HFFc6 (cell line): ENCODE results near the gene PODXL2. TPM values are rescaled to one million over a fixed set of nuclear protein-coding genes. Genes with fewer than 3 reads are reported as not detected.
"Not testable (repeated sequence)": the region's sequence is repeated elsewhere in the genome, so short reads cannot be mapped to it uniquely, and the experiment has no call there.

Experiments
- DNase-seq: peaks from one replicate; pipeline ENCODE4 v3.0.0-alpha.2; 2018
- H3K27ac Mint-ChIP-seq: 2 replicates; pipeline ENCODE4 v1.8.0; 2020; ENCODE audit warnings: mild to moderate bottlenecking, mixed read lengths
- H3K27me3 Mint-ChIP-seq: 2 replicates; pipeline ENCODE4 v1.8.0; 2021; ENCODE audit warnings: mild to moderate bottlenecking, moderate library complexity, mixed read lengths; ENCODE audit not compliant: insufficient read depth
- H3K36me3 Mint-ChIP-seq: 2 replicates; pipeline ENCODE4 v1.8.0; 2021; ENCODE audit warnings: low read depth, mixed read lengths
- H3K4me1 Mint-ChIP-seq: 2 replicates; pipeline ENCODE4 v1.8.0; 2020; ENCODE audit warnings: low read depth, mixed read lengths
- H3K4me3 Mint-ChIP-seq: 2 replicates; pipeline ENCODE4 v1.8.0; 2020; ENCODE audit warnings: mild to moderate bottlenecking, moderate library complexity, mixed read lengths
- H3K9me3 Mint-ChIP-seq: 2 replicates; pipeline ENCODE4 v1.8.0; 2020; ENCODE audit warnings: mild to moderate bottlenecking, mixed read lengths
- total RNA-seq, 6 experiments: library from RNA; stranded (reverse); fragmentation: NEBNext Ultra II Directional; extraction: Animal tissue kit (Norgen Biotek cat#: 25700); gene quantifications; 2 replicates in 1 of 6; 3 replicates in 5 of 6; pipeline ENCODE4 v1.2.3, GENCODE V29; 2021
- TF ChIP-seq, protein P1 (sequence below): fragments of 200-600 bp; sonication (generic); IDR thresholded peaks from 2 replicates; pipeline ENCODE4 v1.5.0; 2021; ENCODE audit warnings: antibody characterized with exemption, mild to moderate bottlenecking

Gene PODXL2
- total RNA-seq, 6 experiments from 2014 or later: 0.09 TPM; not detected in 5

DNA sequence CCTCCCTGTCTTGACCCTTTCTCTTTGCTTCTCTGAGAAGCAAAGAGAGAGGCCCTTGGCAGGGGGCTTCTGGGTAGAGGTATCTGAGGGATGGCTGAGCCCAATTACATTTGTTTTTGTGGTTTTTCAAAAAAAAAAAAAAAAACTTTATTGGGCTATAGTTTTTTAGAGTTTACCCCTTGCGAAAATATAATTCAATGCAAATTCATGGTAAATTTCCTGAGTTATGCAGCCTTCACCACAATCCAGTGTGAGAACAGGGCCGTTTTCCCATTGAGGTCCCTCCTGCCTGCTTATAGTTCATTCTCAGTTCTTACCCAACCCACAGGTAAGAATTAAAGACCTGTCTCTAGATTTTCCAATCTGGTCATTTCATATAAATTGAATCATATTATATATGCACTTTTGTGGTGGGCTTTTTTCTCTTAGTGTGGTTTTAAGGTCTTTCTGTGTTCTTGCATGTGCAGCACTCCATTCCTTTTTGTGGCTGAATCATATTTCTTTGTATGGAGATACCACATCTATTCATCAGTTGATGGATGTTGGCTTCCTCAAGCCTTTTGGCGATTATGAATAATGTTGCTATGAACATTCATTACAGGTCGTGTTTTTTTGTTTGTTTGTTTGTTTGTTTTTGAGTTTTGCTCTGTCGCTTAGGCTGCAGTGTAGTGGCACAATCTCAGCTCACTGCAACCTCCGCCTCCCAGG is 28.1 kb upstream of the PODXL2 start:
- Mint-ChIP-seq H3K27ac (no peak overlapping the region), H3K4me3 (peak overlapping the region; percentile 17; the same call in 1 of the 2 replicates), H3K9me3 (no peaks in the 10 kb centered on the region), H3K27me3 (no peaks in the 10 kb centered on the region), H3K4me1 (peaks cover 31% of the 10 kb centered on the region), H3K36me3 (peaks cover 10% of the 10 kb centered on the region; the same call in 1 of the 2 replicates)
- DNase-seq: no peak
- TF ChIP-seq, protein P1, sequence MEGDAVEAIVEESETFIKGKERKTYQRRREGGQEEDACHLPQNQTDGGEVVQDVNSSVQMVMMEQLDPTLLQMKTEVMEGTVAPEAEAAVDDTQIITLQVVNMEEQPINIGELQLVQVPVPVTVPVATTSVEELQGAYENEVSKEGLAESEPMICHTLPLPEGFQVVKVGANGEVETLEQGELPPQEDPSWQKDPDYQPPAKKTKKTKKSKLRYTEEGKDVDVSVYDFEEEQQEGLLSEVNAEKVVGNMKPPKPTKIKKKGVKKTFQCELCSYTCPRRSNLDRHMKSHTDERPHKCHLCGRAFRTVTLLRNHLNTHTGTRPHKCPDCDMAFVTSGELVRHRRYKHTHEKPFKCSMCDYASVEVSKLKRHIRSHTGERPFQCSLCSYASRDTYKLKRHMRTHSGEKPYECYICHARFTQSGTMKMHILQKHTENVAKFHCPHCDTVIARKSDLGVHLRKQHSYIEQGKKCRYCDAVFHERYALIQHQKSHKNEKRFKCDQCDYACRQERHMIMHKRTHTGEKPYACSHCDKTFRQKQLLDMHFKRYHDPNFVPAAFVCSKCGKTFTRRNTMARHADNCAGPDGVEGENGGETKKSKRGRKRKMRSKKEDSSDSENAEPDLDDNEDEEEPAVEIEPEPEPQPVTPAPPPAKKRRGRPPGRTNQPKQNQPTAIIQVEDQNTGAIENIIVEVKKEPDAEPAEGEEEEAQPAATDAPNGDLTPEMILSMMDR: no peak

DNA sequence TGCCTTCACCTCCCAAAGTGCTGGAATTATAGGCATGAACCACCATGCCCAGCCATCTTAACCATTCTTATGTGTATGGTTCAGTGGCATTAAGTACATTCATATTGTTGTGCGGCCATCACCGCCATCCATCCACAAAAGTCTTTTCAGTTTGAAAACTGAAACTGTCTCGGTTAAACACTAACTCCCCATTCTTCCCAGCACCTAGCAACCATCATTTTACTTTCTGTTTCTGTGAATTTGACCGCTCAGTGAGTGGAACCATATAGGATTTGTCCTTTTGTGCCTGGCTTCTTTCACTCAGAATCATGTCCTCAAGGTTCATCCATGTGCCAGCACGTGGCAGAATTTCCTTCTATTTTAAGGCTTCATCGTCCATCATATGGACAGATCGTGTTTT is 24.9 kb upstream of the PODXL2 start:
- Mint-ChIP-seq H3K27me3 (no peaks in the 10 kb centered on the region; the same call in 1 of the 2 replicates), H3K36me3 (peaks cover 32% of the 10 kb centered on the region), H3K4me3 (no peak overlapping the region), H3K9me3 (no peaks in the 10 kb centered on the region), H3K4me1 (peaks cover 31% of the 10 kb centered on the region), H3K27ac (no peak overlapping the region)
- DNase-seq: no peak
- TF ChIP-seq, protein P1: no peak

DNA sequence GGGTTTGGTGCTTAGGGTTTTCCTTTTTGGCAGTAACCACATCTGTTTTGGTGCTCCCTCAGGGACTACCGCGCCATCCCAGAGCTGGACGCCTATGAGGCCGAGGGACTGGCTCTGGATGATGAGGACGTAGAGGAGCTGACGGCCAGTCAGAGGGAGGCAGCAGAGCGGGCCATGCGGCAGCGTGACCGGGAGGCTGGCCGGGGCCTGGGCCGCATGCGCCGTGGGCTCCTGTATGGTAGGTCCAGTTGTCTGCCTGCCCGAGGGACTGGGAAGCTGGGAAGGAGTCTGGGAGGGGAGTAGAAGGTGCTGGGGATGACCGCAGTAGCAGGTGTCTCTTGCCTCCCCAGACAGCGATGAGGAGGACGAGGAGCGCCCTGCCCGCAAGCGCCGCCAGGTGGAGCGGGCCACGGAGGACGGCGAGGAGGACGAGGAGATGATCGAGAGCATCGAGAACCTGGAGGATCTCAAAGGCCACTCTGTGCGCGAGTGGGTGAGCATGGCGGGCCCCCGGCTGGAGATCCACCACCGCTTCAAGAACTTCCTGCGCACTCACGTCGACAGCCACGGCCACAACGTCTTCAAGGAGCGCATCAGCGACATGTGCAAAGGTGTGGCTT is 24.3 kb upstream of the PODXL2 start:
- Mint-ChIP-seq H3K9me3 (no peaks in the 10 kb centered on the region), H3K27ac (no peak overlapping the region), H3K4me3 (no peak overlapping the region), H3K36me3 (peaks cover 35% of the 10 kb centered on the region), H3K4me1 (peaks cover 27% of the 10 kb centered on the region), H3K27me3 (no peaks in the 10 kb centered on the region; the same call in 1 of the 2 replicates)
- TF ChIP-seq, protein P1: no peak
- DNase-seq: no peak

DNA sequence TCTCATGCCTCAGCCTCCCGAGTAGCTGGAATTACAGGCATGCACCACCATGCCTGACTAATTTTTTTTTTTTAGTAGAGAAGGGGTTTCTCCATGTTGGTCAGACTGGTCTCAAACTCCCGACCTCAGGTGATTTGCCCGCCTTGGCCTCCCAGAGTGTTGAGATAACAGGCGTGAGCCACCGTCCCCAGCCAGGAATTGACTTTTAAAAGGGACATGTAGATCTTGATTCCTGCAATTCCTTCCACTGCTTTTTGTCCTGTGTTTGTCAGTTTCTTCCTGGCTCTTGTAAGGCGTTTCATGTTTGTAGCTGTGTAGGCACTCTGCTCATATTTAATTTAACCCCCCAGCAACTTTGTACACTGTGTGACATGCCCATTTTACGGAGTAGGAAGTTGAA is 23.4 kb upstream of the PODXL2 start:
- peaks cover 32% of the 10 kb centered on the region for H3K4me1 Mint-ChIP-seq
- H3K36me3 Mint-ChIP-seq: peaks cover 35% of the 10 kb centered on the region
- not testable (repeated sequence) for H3K9me3 Mint-ChIP-seq, H3K27me3 Mint-ChIP-seq, H3K4me3 Mint-ChIP-seq, H3K27ac Mint-ChIP-seq, DNase-seq

DNA sequence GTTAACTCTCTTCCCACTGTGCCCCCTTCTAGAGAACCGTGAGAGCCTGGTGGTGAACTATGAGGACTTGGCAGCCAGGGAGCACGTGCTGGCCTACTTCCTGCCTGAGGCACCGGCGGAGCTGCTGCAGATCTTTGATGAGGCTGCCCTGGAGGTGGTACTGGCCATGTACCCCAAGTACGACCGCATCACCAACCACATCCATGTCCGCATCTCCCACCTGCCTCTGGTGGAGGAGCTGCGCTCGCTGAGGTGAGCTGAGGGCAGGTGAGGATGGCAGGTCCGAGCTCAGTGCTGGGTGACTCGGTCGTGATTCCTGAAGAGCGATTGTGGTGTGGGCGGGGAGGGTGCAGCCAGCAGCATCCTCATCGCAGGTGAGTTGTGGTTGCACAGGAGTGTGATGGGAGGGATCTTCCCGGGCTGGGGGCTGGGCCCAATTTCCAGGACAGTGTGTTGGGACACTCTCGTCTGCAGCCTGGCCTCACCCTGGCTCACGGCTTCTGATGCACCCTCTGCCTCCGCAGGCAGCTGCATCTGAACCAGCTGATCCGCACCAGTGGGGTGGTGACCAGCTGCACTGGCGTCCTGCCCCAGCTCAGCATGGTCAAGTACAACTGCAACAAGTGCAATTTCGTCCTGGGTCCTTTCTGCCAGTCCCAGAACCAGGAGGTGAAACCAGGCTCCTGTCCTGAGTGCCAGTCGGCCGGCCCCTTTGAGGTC is 22.7 kb upstream of the PODXL2 start:
- TF ChIP-seq, protein P1: no peak
- Mint-ChIP-seq H3K4me1 (peaks cover 28% of the 10 kb centered on the region), H3K4me3 (no peak overlapping the region), H3K9me3 (no peaks in the 10 kb centered on the region), H3K27me3 (no peaks in the 10 kb centered on the region; the same call in 1 of the 2 replicates), H3K36me3 (peaks cover 35% of the 10 kb centered on the region), H3K27ac (no peak overlapping the region)
- DNase-seq: no peak
